ENCODE results near the gene C1QTNF8. TPM values are rescaled to one million over a fixed set of nuclear protein-coding genes. Genes with fewer than 3 reads are reported as not detected.

Gene C1QTNF8
- total RNA-seq, result under 1 TPM in 2 of 8 experiments, not detected in 6; 0.08 to 0.28 TPM

- 38 to 81% (median 77%) methylated on average over 3 to 14 of the region's 55 CpGs; no CpG with 5 or more reads in 7 of the 10 experiments for WGBS, 10 experiments
- peak in 4 of 8 experiments; percentile 3 to 34 (median 16) for ATAC-seq (replicated peaks in 6 of 8)
- in situ Hi-C loops (cut with MboI; ENCODE audit: low pct_unique_long_range_greater_than_20kb in 2 of 9, low sequenced_read_pairs in 9 of 9, unreplicated experiment in 9 of 9), result no loop called here
- no peak within 1 kb of the TSS for H3K4me3 ChIP-seq
- no peak within 1 kb of the TSS for H3K27ac ChIP-seq
- peaks cover 24 to 48% of the 10 kb centered on the region in 2 donors for H3K4me1 ChIP-seq (replicated peaks in 1 of 2)
Observed at GRCh38 chr16:1096169-1097082, at the start of gene C1QTNF8. TSS of gene C1QTNF8 (minus strand) at chr16:1096244. CDS start at chr16:1094922, 1,322 bp downstream.

GRCh38 chr16:1145383-1146100 is 49.5 kb upstream of the C1QTNF8 start:
- in situ Hi-C loops (cut with MboI; ENCODE audit: low pct_unique_long_range_greater_than_20kb in 2 of 9, low sequenced_read_pairs in 9 of 9, unreplicated experiment in 9 of 9), result no loop called here
- WGBS, 10 experiments, result 0 to 100% (median 0%) methylated on average over 1 to 2 of the region's 30 CpGs; no CpG with 5 or more reads in 6 of the 10 experiments
- peak overlapping the region; percentile 92 to 93 for H3K27ac ChIP-seq

GRCh38 chr16:1144476-1145382 is 48.7 kb upstream of the C1QTNF8 start:
- peak in 5 of 8 experiments; percentile 61 to 71 (median 70) for ATAC-seq (replicated peaks in 6 of 8)
- peaks cover 64% of the 10 kb centered on the region in 2 donors for H3K4me1 ChIP-seq (replicated peaks in 1 of 2)
- H3K4me3 ChIP-seq, result no peak overlapping the region
- peak overlapping the region; percentile 92 to 93 for H3K27ac ChIP-seq
- in situ Hi-C loops (cut with MboI; ENCODE audit: low pct_unique_long_range_greater_than_20kb in 2 of 9, low sequenced_read_pairs in 9 of 9, unreplicated experiment in 9 of 9), result no loop called here
- 15 to 80% (median 35%) methylated on average over 1 to 13 of the region's 46 CpGs; no CpG with 5 or more reads in 5 of the 10 experiments for WGBS, 10 experiments

More at GRCh38 chr16:1145383-1146100, 49.5 kb upstream of the C1QTNF8 start:
- Histone ChIP-seq H3K4me3 (no peak overlapping the region), H3K4me1 (replicated peaks in 1 of 2) (peaks cover 56% of the 10 kb centered on the region in 2 donors)
- ATAC-seq (replicated peaks in 6 of 8), result peak in 5 of 8 experiments; percentile 69 to 76 (median 72)

GRCh38 chr16:1143761-1144450 is 47.9 kb upstream of the C1QTNF8 start:
- in situ Hi-C loops (cut with MboI; ENCODE audit: low pct_unique_long_range_greater_than_20kb in 2 of 9, low sequenced_read_pairs in 9 of 9, unreplicated experiment in 9 of 9), result no loop called here
- ATAC-seq (replicated peaks in 6 of 8), result no peak
- no peak overlapping the region for H3K4me3 ChIP-seq
- WGBS, 10 experiments, result 77 to 100% (median 91%) methylated on average over 2 to 8 of the region's 23 CpGs; no CpG with 5 or more reads in 3 of the 10 experiments
- peaks cover 67% of the 10 kb centered on the region in 2 donors for H3K4me1 ChIP-seq (replicated peaks in 1 of 2)
- peak overlapping the region; percentile 92 to 93 for H3K27ac ChIP-seq

GRCh38 chr16:1142911-1143310 is 46.9 kb upstream of the C1QTNF8 start:
- 40 to 100% (median 70%) methylated on average over 1 to 13 of the region's 19 CpGs; no CpG with 5 or more reads in 3 of the 10 experiments for WGBS, 10 experiments
- H3K27ac ChIP-seq, result no peak overlapping the region
- H3K4me3 ChIP-seq, result no peak overlapping the region
- no peak for ATAC-seq (replicated peaks in 6 of 8)
- in situ Hi-C loops (cut with MboI; ENCODE audit: low pct_unique_long_range_greater_than_20kb in 2 of 9, low sequenced_read_pairs in 9 of 9, unreplicated experiment in 9 of 9), result no loop called here
- H3K4me1 ChIP-seq (replicated peaks in 1 of 2), result peaks cover 67% of the 10 kb centered on the region in 2 donors

- in situ Hi-C loops (cut with MboI; ENCODE audit: low pct_unique_long_range_greater_than_20kb in 2 of 9, low sequenced_read_pairs in 9 of 9, unreplicated experiment in 9 of 9), result no loop called here
- peaks cover 64 to 66% of the 10 kb centered on the region in 2 donors for H3K4me1 ChIP-seq (replicated peaks in 1 of 2)
- no peak overlapping the region for H3K4me3 ChIP-seq
- WGBS, 10 experiments, result 100% methylated on average over 3 of the region's 8 CpGs; no CpG with 5 or more reads in 9 of the 10 experiments
- H3K27ac ChIP-seq, result peak overlapping the region; percentile 49 to 90
- ATAC-seq (replicated peaks in 6 of 8), result no peak
Observed at GRCh38 chr16:1141716-1142115, 45.7 kb upstream of the C1QTNF8 start.

- H3K27ac ChIP-seq, result peak overlapping the region; percentile 80 to 90
- peak in 5 of 8 experiments; percentile 23 to 64 (median 30) for ATAC-seq (replicated peaks in 6 of 8)
- no peak overlapping the region for H3K4me3 ChIP-seq
- H3K4me1 ChIP-seq (replicated peaks in 1 of 2), result peaks cover 60 to 61% of the 10 kb centered on the region in 2 donors
- in situ Hi-C loops (cut with MboI; ENCODE audit: low pct_unique_long_range_greater_than_20kb in 2 of 9, low sequenced_read_pairs in 9 of 9, unreplicated experiment in 9 of 9), result no loop called here
- WGBS, 10 experiments, result no CpG with 5 or more reads among the region's 8 CpGs
Observed at GRCh38 chr16:1141191-1141590, 45.1 kb upstream of the C1QTNF8 start.

- in situ Hi-C loops (cut with MboI; ENCODE audit: low pct_unique_long_range_greater_than_20kb in 2 of 9, low sequenced_read_pairs in 9 of 9, unreplicated experiment in 9 of 9), result no loop called here
- no peak overlapping the region for H3K4me3 ChIP-seq
- ATAC-seq (replicated peaks in 6 of 8), result no peak
- peak overlapping the region; percentile 80 to 90 for H3K27ac ChIP-seq
- WGBS, 10 experiments, result 34 to 89% (median 60%) methylated on average over 2 to 13 of the region's 23 CpGs; no CpG with 5 or more reads in 5 of the 10 experiments
- peaks cover 59 to 60% of the 10 kb centered on the region in 2 donors for H3K4me1 ChIP-seq (replicated peaks in 1 of 2)
Observed at GRCh38 chr16:1140582-1141162, 44.6 kb upstream of the C1QTNF8 start.

- Histone ChIP-seq H3K4me1 (replicated peaks in 1 of 2) (peaks cover 32 to 39% of the 10 kb centered on the region in 2 donors), H3K4me3 (no peak overlapping the region), H3K27ac (no peak overlapping the region)
- ATAC-seq (replicated peaks in 6 of 8), result peak in 3 of 8 experiments; percentile 13 to 67 (median 28)
- in situ Hi-C loops (cut with MboI; ENCODE audit: low pct_unique_long_range_greater_than_20kb in 2 of 9, low sequenced_read_pairs in 9 of 9, unreplicated experiment in 9 of 9), result no loop called here
- 71 to 90% (median 83%) methylated on average over 2 to 21 of the region's 24 CpGs; no CpG with 5 or more reads in 7 of the 10 experiments for WGBS, 10 experiments
Observed at GRCh38 chr16:1137604-1138003, 41.6 kb upstream of the C1QTNF8 start.

- H3K4me3 ChIP-seq, result no peak overlapping the region
- peaks cover 25 to 31% of the 10 kb centered on the region in 2 donors for H3K4me1 ChIP-seq (replicated peaks in 1 of 2)
- 18 to 100% (median 61%) methylated on average over 1 to 3 of the region's 3 CpGs; no CpG with 5 or more reads in 4 of the 10 experiments for WGBS, 10 experiments
- in situ Hi-C loops (cut with MboI; ENCODE audit: low pct_unique_long_range_greater_than_20kb in 2 of 9, low sequenced_read_pairs in 9 of 9, unreplicated experiment in 9 of 9), result no loop called here
- no peak overlapping the region for H3K27ac ChIP-seq
- ATAC-seq (replicated peaks in 6 of 8), result no peak
Observed at GRCh38 chr16:1135459-1135825, 39.4 kb upstream of the C1QTNF8 start.

- WGBS, 10 experiments, result 20 to 92% (median 82%) methylated on average over 2 to 9 of the region's 30 CpGs; no CpG with 5 or more reads in 2 of the 10 experiments
- in situ Hi-C loops (cut with MboI; ENCODE audit: low pct_unique_long_range_greater_than_20kb in 2 of 9, low sequenced_read_pairs in 9 of 9, unreplicated experiment in 9 of 9), result no loop called here
- Histone ChIP-seq H3K4me3 (no peak overlapping the region), H3K27ac (peak overlapping the region in 1 of 2 donors; percentile 15), H3K4me1 (replicated peaks in 1 of 2) (peaks cover 20 to 26% of the 10 kb centered on the region in 2 donors)
- ATAC-seq (replicated peaks in 6 of 8), result no peak
Observed at GRCh38 chr16:1134776-1135458, 38.9 kb upstream of the C1QTNF8 start.

Measured in motor neuron (in vitro differentiated cells).